Measurements from ENCODE around the gene SLC5A10.
"Not testable (repeated sequence)": the region's sequence is repeated elsewhere in the genome, so short reads cannot be mapped to it uniquely, and the experiment has no call there.

The SLC5A10 gene

DNA sequence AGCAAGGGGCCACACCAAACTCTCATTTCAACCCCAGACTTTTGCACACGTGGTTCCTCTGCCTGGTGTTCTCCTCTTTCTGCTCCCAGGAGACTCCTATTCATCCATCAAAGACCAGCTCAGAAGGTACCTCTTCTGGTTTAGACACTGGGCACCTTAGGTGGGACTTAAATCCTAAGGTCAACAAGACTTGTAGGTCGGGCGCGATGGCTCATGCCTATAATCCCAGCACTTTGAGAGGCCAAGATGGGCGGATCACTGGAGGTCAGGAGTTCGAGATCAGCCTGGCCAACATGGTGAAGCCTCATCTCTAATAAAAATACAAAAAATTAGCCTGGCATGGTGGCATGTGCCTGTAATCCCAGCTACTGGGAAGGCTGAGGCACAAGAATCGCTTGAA is 95.5 kb downstream of the SLC5A10 start:
- not testable (repeated sequence) for DNase-seq

DNA sequence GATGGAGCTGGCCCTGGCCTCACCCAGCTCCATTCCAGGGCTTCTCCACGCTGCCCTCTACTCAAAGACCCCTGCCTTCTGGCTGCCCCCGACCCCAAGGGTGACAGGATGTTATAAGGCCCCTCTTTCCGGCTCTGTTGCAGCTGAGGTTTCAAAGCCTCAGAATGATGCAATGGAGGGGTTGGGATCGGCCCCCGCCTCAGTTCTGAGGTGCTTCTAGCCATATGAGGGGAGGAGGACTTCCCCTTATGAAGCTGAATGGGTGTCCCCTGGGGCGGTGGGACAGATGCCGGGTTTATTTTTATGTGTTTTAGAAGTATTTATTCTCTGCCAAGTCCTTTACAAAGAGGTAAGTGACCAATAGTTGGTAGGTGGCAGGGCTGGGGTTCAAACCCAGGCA is 96.9 kb downstream of the SLC5A10 start:
- DNase-seq, result not testable (repeated sequence)

DNA sequence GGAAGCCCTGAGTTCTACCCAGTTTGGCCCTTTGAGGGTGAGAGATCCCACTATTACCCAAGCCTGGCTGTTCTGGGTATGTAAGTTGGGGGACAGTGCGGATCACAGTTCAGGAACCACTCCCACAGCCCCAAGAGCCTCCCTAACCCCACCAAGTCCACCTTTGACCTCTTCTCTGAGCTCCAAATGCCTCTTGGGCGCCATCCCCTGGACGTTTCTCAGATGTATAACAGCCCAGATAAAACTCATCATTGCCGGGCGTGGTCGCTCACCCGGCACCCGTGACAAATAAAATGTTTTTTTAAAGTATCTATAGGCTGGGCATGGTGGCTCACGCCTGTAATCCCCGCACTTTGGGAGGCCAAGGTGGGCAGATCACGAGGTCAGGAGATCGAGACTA is 103.5 kb downstream of the SLC5A10 start:
- not testable (repeated sequence) for DNase-seq

DNA sequence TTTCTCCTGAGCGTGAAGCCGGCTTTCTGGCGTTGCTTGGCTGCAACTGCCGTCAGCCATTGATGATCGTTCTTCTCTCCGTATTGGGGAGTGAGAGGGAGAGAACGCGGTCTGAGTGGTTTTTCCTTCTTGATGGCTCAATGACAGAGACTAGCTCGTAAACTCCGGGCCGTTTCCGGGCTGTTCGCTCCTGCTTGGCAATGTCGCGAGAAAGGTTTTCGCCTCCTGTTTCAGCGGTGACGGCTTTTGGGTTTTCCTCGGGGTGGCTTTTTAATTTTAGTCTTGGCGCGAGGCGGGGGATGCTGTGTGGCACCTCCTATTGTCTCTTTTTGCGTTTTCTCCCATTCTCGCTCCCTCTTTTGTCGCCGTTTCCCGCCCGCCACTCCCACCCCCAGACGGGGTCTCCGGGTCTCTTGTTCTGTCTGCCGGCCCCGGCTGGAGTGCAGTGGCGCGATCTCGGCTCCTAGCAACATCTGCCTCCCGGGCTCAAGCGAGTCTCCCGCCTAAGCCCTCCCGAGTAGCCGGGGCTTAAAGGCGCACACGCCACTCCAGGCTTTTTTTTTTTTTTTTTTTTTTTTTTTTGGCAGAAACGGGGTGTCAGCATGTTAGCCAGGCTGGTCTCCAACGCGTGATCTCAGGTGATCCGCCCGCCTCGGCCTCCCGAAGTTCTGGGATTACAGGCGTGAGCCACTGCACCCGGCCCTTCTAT is 110.2 kb downstream of the SLC5A10 start:
- DNase-seq, result not testable (repeated sequence)

DNA sequence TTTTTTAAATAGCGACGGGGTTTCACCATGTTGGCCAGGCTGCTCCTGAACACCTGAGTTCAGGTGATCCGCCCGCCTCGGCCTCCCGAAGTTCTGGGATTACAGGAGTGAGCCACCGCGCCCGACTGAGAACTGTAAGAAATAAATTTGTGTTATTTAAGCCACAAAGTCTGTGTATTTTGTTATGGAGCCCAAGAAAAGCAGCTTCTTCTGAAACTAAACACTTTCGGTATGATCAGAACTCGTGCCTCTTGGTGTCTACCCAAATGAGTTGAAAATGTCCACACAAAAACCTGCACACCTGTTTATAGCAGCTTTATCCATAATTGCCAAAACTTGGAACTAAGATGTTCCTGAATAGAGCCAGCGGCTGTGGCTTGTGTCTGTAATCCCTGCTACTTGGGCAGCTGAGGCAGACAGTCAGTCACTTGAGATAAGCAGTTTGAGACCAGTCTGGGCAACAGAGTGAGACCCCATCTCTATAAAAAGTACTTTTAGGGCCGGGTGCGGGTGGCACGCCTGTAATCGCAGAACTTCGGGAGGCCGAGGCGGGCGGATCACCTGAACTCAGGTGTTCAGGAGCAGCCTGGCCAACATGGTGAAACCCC is 110.9 kb downstream of the SLC5A10 start:
- DNase-seq, result not testable (repeated sequence)

DNA sequence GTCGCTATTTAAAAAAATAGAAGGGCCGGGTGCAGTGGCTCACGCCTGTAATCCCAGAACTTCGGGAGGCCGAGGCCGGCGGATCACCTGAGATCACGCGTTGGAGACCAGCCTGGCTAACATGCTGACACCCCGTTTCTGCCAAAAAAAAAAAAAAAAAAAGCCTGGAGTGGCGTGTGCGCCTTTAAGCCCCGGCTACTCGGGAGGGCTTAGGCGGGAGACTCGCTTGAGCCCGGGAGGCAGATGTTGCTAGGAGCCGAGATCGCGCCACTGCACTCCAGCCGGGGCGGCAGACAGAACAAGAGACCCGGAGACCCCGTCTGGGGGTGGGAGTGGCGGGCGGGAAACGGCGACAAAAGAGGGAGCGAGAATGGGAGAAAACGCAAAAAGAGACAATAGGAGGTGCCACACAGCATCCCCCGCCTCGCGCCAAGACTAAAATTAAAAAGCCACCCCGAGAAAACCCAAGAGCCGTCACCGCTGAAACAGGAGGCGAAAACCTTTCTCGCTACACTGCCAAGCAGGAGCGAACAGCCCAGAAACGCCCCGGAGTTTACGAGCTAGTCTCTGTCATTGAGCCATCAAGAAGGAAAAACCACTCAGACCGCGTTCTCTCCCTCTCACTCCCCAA is 111.5 kb downstream of the SLC5A10 start:
- peak; percentile 87 to 89 for DNase-seq

DNA sequence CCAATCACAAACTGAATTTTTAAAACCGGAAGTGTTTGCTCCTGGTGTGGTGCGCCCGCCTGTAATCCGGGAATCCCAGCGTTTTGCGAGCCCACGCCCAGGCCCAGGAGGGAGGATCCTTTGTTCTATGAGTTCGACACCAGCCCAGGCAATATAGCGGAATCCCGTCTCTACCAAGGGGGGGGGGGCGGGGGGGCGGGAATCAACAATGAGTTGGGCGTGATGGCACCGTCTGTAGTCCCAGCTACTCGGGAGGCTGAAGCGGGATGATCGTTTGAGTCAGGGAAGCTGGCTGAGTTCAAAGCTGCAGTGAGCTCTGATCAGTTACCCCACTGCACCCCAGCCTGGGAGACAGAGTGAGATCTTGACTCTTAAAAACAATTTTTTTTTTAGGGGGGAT is 112.4 kb downstream of the SLC5A10 start:
- DNase-seq, result not testable (repeated sequence)

DNA sequence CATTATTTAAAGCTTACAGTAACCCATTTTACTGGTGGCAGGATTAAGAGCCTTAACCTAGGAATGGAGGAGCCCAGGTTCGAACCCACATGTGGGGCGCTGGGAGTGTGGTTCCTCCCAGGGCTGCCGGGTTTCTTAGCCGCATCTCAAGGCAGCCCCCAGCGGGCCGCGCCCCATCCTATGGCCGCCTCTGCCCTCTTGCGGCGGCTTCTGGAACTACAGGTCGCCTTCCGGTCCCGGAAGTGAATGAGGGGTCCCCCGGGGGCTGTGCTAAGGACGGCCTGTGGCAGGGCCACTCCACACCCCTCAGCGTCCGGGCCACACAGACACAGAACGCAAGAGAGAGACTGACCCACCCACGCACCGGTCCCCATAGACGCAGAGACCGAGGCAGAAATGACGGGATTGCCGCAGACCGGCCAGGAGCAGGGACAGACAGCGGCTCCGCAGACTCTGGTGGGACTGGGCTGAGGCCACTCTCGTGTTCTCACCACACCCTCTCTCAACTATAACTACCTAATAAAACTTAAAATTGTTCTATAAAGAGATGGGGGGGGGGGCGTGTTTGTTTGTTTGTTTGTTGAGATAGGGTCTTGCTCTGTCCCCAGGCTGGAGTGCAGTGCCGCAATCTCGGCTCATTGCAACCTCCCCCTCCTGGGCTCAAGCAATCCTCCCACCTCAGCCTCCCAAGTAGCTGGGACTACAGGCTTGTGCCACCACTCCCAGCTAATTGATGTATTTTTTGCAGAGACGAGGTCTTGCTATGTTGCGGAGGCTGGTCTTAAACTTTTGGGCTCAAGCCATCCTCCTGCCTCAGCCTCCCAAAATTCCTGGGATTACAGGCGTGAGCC is 118.6 kb downstream of the SLC5A10 start:
- not testable (repeated sequence) for DNase-seq

Data from activated CD4-positive, alpha-beta T cell treated with anti-CD3 and anti-CD28 coated beads, Interleukin-2, amount 50 U/mL, for 4 hours (primary cell).